ENCODE measurements around the gene VEGFC.

VEGFC gene

GRCh38 chr4:176792326-176793059, at the start of gene VEGFC:
TSS of gene VEGFC (minus strand) at chr4:176792922. CDS start at chr4:176792311, 611 bp downstream.
- DNase-seq = peak in 36 of 56 donors; percentile 1 to 61 (median 23)

- DNase-seq = no peak
Observed at GRCh38 chr4:176841711-176842112, 49.0 kb upstream of the VEGFC start.

- DNase-seq = no peak
Observed at GRCh38 chr4:176840166-176840565, 47.4 kb upstream of the VEGFC start.

GRCh38 chr4:176839656-176840055, 46.9 kb upstream of the VEGFC start:
- DNase-seq = no peak

- no peak for DNase-seq
Observed at GRCh38 chr4:176838601-176839433, 46.1 kb upstream of the VEGFC start.

GRCh38 chr4:176837169-176837895, 44.6 kb upstream of the VEGFC start:
- no peak for DNase-seq

GRCh38 chr4:176834531-176834930, 41.8 kb upstream of the VEGFC start:
- DNase-seq = no peak

GRCh38 chr4:176833400-176834175, 40.9 kb upstream of the VEGFC start:
- no peak for DNase-seq

GRCh38 chr4:176830971-176831370, 38.2 kb upstream of the VEGFC start:
- DNase-seq = no peak

- no peak for DNase-seq
Observed at GRCh38 chr4:176825586-176825985, 32.9 kb upstream of the VEGFC start.

- DNase-seq = no peak
Observed at GRCh38 chr4:176824645-176825366, 32.1 kb upstream of the VEGFC start.

GRCh38 chr4:176818531-176818930, 25.8 kb upstream of the VEGFC start:
- no peak for DNase-seq

- DNase-seq = no peak
Observed at GRCh38 chr4:176817204-176817603, 24.5 kb upstream of the VEGFC start.

- no peak for DNase-seq
Observed at GRCh38 chr4:176814770-176815169, 22.0 kb upstream of the VEGFC start.

GRCh38 chr4:176810481-176811249, 17.9 kb upstream of the VEGFC start:
- DNase-seq = no peak

- no peak for DNase-seq
Observed at GRCh38 chr4:176806778-176807375, 14.2 kb upstream of the VEGFC start.

- DNase-seq = no peak
Observed at GRCh38 chr4:176805155-176805554, 12.4 kb upstream of the VEGFC start.

GRCh38 chr4:176800891-176801534, 8.3 kb upstream of the VEGFC start:
- no peak for DNase-seq

- no peak for DNase-seq
Observed at GRCh38 chr4:176799653-176800052, 6.9 kb upstream of the VEGFC start.

Measured in amygdala (tissue), 56 donors.